HepG2 (cell line): ENCODE results near the gene TMEM256. TPM values are rescaled to one million over a fixed set of nuclear protein-coding genes. Genes with fewer than 3 reads are reported as not detected.

Experiments
- ATAC-seq: fragments of 200-7000 bp; cut with Tn5 transposase; 3 replicates; pipeline ENCODE4 v1.9.1; 2020; ENCODE audit warnings: mild to moderate bottlenecking, moderate library complexity
- BruUV-seq: library from RNA; stranded (reverse); fragments of 400-500 nt; replicated peaks from 2 replicates; lab custom pipeline; 2021; lab: Mats Ljungman, UMichigan
- CTCF ChIA-PET: fragments of 300-600 bp; formaldehyde crosslinking; extraction: SDS; loops from one replicate; lab custom pipeline; 2021; ENCODE audit warnings: low total read pairs, inconsistent platforms, low intra/inter-chr PET ratio; lab: Yijun Ruan, JAX
- POLR2A ChIA-PET: fragments of 350-600 bp; sonication (Branson Sonifier 250); formaldehyde crosslinking; loops from one replicate; lab custom pipeline; 2020; ENCODE audit warnings: antibody characterized with exemption, inconsistent platforms; lab: Yijun Ruan, JAX
- DNase-seq: peaks from one replicate; pipeline ENCODE4 v3.0.0-alpha.2; 2015; ENCODE audit warnings: low spot score
- FAIRE-seq: peaks from 3 replicates; lab custom pipeline; 2011; peaks lifted over from hg19 to GRCh38; lab: Jason Lieb, UNC
- H2AFZ ChIP-seq: one replicate; pipeline ENCODE4 v1.6.1; 2011; ENCODE audit warnings: low read length, inconsistent platforms
- H3K27ac ChIP-seq: fragments of 300-600 bp; 3 replicates; pipeline ENCODE4 v1.8.0; 2011; ENCODE audit warnings: mixed run types, mild to moderate bottlenecking, mixed read lengths, low read length, inconsistent platforms; ENCODE audit not compliant: insufficient read depth; ENCODE audit errors: extremely low read length
- H3K27me3 ChIP-seq, 2 experiments: fragments of 200-600 bp in 1 of 2; 2 replicates in 1 of 2; 3 replicates in 1 of 2; pipeline versions ENCODE4 v1.6.0 to v1.8.0; 2011; ENCODE audit warnings: low read length in 2 of 2, mild to moderate bottlenecking in 2 of 2, moderate library complexity in 2 of 2, inconsistent platforms in 1 of 2; ENCODE audit not compliant: insufficient read depth in 2 of 2, control insufficient read depth in 1 of 2
- H3K36me3 ChIP-seq, 2 experiments: fragments of 200-600 bp in 1 of 2; replicated peaks in 1 of 2; 2 replicates in 1 of 2; 3 replicates in 1 of 2; pipeline versions ENCODE4 v1.5.1 to v1.8.0; 2011; ENCODE audit warnings: low read length in 2 of 2, inconsistent platforms in 1 of 2; ENCODE audit not compliant: insufficient read depth in 2 of 2, control insufficient read depth in 1 of 2
- H3K4me1 ChIP-seq: 2 replicates; pipeline ENCODE4 v1.5.1; 2012; ENCODE audit warnings: low read length, inconsistent platforms; ENCODE audit not compliant: insufficient read depth
- H3K4me2 ChIP-seq: 2 replicates; pipeline ENCODE4 v1.6.0; 2011; ENCODE audit warnings: low read depth, low read length, inconsistent platforms
- H3K4me3 ChIP-seq, 3 experiments: fragments of 200-600 bp in 1 of 3; sonication (generic), shearing (Covaris generic) in 1 of 3; replicated peaks in 1 of 3; 2 replicates each; pipeline ENCODE4 v1.5.1; 2011 to 2016; ENCODE audit warnings: low read length in 3 of 3, inconsistent platforms in 2 of 3, low read depth in 2 of 3, mild to moderate bottlenecking in 2 of 3, control low read depth in 1 of 3, mixed read lengths in 1 of 3; ENCODE audit not compliant: insufficient read depth in 1 of 3
- H3K79me2 ChIP-seq: one replicate; pipeline ENCODE4 v1.6.1; 2011; ENCODE audit warnings: low read length, inconsistent platforms; ENCODE audit not compliant: insufficient read depth
- H3K9ac ChIP-seq: 2 replicates; pipeline ENCODE4 v1.6.0; 2011; ENCODE audit warnings: mild to moderate bottlenecking, low read depth, low read length, inconsistent platforms; ENCODE audit not compliant: insufficient read depth
- H3K9me3 ChIP-seq: 2 replicates; pipeline ENCODE4 v1.5.1; 2012; ENCODE audit warnings: mild to moderate bottlenecking, low read length
- H4K20me1 ChIP-seq: 2 replicates; pipeline ENCODE4 v1.6.0; 2011; ENCODE audit warnings: inconsistent platforms, mild to moderate bottlenecking, low read length, moderate library complexity; ENCODE audit not compliant: insufficient read depth
- KMT2A ChIP-seq: sonication (generic); formaldehyde crosslinking; IDR thresholded peaks from 2 replicates; pipeline ENCODE4 v1.4.0; 2020; ENCODE audit warnings: missing genetic modification reagents
- RFX3 ChIP-seq: IDR thresholded peaks from 2 replicates; pipeline ENCODE4 v1.6.1; 2016; ENCODE audit warnings: missing biosample characterization, missing genetic modification reagents
- RFX5 ChIP-seq: IDR thresholded peaks from 2 replicates; pipeline ENCODE4 v1.6.1; 2011; ENCODE audit warnings: low read depth, low read length, improper control_type of control experiment
- ZFP36L1 ChIP-seq: sonication (generic); formaldehyde crosslinking; IDR thresholded peaks from 2 replicates; pipeline ENCODE4 v1.8.0; 2022; ENCODE audit warnings: mild to moderate bottlenecking, missing genetic modification reagents, moderate library complexity
- ZNF790 ChIP-seq: sonication (generic); formaldehyde crosslinking; IDR thresholded peaks from 2 replicates; pipeline ENCODE4 v1.8.0; 2022; ENCODE audit warnings: missing genetic modification reagents, mild to moderate bottlenecking, borderline replicate concordance
- ZNF792 ChIP-seq: IDR thresholded peaks from 2 replicates; pipeline ENCODE4 v1.6.1; 2016
- ZNF883 ChIP-seq: sonication (generic); formaldehyde crosslinking; IDR thresholded peaks from 2 replicates; pipeline ENCODE4 v1.5.1; 2020; ENCODE audit warnings: mild to moderate bottlenecking, missing genetic modification reagents; ENCODE audit errors: not compliant biosample characterization
- WGBS: methylation state at CpG from one replicate; pipeline ENCODE4 v1.1.6; 2017; ENCODE audit warnings: low lambda C conversion rate; 5-methylcytosine and 5-hydroxymethylcytosine counted together
- in situ Hi-C: cut with HindIII; loops from 2 replicates; pipeline ENCODE4 v1.10.0; 2017; ENCODE audit warnings: low pct_unique_long_range_greater_than_20kb; ENCODE audit not compliant: extremely low pct_ligation_motif_present
- intact Hi-C: fragments of 100-400 bp; cut with micrococcal nuclease; formaldehyde crosslinking; loops from one replicate; pipeline ENCODE4 v1.10.0; 2022; ENCODE audit not compliant: unreplicated experiment
- polyA plus RNA-seq, 8 experiments: library from polyadenylated mRNA; depleted of rRNA in 3 of 8; stranded (reverse) in 7 of 8; unstranded in 1 of 8; fragments of >200 nt; fragmentation: Illumina TruSeq in 4 of 8; extraction: Trizol in 4 of 8; gene quantifications; 2 replicates each; pipeline versions ENCODE4 v1.2.1 to v1.2.3, GENCODE V29; 2011 to 2016; ENCODE audit warnings: low read depth in 4 of 8, missing spikeins in 1 of 8, mixed read lengths in 1 of 8; ENCODE audit not compliant: insufficient read depth in 1 of 8
- total RNA-seq, 5 experiments: library from RNA; depleted of rRNA; stranded (reverse); fragments of >200 nt; fragmentation: Illumina TruSeq; extraction: Trizol; gene quantifications; 2 replicates each; pipeline ENCODE4 v1.2.3, GENCODE V29; 2016; ENCODE audit warnings: low read depth in 1 of 5
- TF ChIP-seq, protein P1 (sequence below): sonication (generic); formaldehyde crosslinking; IDR thresholded peaks from 2 replicates; pipeline ENCODE4 v1.4.0; 2020; ENCODE audit warnings: missing genetic modification reagents, low read depth, mild to moderate bottlenecking, borderline replicate concordance

TMEM256 gene
- total and polyA plus RNA-seq, 2 of the 13 experiments (the other 11 are each of a cell fraction or from before 2014, with no cell fraction given): 231 to 252 TPM

DNA sequence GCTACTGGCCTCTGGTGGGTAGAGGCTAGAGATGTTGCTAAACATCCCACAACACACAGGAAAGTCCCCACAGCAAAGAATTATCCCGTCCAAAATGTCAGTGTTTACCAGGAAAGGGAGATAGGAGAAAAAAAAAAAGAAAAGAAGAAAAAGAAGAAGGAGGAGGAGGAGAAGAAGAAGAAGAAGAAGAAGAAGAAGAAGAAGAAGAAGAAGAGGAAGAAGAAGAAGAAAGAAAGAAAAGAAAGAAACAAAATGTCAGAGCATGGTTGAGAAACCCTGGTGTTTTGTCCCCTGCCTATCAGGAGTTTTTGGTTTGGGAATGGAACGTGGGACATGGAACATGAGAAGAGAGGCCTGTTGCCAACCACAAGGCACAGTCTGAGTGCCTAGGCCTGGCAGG, 46.5 kb downstream of the TMEM256 start:
- no peak overlapping the region for H3K4me3 ChIP-seq
- ChIA-PET CTCF (interaction anchor here (0.7 kb wide), 1 partner anchor 145 kb away, joined by 3 read pairs; no protein-coding TSS in a partner anchor), POLR2A (no interaction called here)
- no peak overlapping the region for H3K4me2 ChIP-seq
- DNase-seq (no peak), FAIRE-seq (no peak), ATAC-seq (no peak)
- H4K20me1 ChIP-seq: no peaks in the 10 kb centered on the region
- peaks cover 0 to 11% of the 10 kb centered on the region in 2 experiments; a peak in 1 of 5 replicates for H3K27me3 ChIP-seq
- intact Hi-C loops: loop anchor here (5.0 to 10.0 kb wide), 4 partner anchors 45 to 207 kb away; partner anchors contain the start of genes POLR2A, SENP3, SLC35G6 and TMEM256
- H3K9me3 ChIP-seq: no peaks in the 10 kb centered on the region
- TF ChIP-seq KMT2A (CRISPR knock-in tag) (no peak), ZNF790 (CRISPR knock-in tag) (no peak), RFX3 (no peak), ZNF792 (CRISPR knock-in tag) (no peak), RFX5 (no peak), ZNF883 (CRISPR knock-in tag) (no peak), ZFP36L1 (CRISPR knock-in tag) (no peak)
- TF ChIP-seq, protein P1, sequence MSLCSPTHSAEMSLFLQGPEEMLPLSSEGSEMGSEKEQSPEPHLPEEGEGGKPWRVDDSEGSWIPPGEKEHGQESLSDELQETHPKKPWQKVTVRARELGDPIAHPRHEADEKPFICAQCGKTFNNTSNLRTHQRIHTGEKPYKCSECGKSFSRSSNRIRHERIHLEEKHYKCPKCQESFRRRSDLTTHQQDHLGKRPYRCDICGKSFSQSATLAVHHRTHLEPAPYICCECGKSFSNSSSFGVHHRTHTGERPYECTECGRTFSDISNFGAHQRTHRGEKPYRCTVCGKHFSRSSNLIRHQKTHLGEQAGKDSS (CRISPR knock-in tag): no peak
- BruUV-seq: no TSS peak
- no peak overlapping the region for H2AFZ ChIP-seq
- no peaks in the 10 kb centered on the region for H3K79me2 ChIP-seq
- WGBS: 12% methylated on average over 2 of the region's 2 CpGs
- H3K4me1 ChIP-seq: peaks cover 25% of the 10 kb centered on the region
- H3K27ac ChIP-seq: no peak overlapping the region
- no peak overlapping the region for H3K9ac ChIP-seq
- in situ Hi-C loops: loop anchor here (5.0 kb wide), 1 partner anchor 80 kb away; the partner anchor contains the start of genes FGF11 and TMEM102
- H3K36me3 ChIP-seq: no peaks in the 10 kb centered on the region
